COLO829 (cell line): ENCODE results near the gene FAM13C.
"Not testable (repeated sequence)": the region's sequence is repeated elsewhere in the genome, so short reads cannot be mapped to it uniquely, and the experiment has no call there.

Experiments used
- DNase-seq: peaks from one replicate; pipeline ENCODE4 v3.0.0; 2012; ENCODE audit warnings: low spot score

FAM13C gene

DNA sequence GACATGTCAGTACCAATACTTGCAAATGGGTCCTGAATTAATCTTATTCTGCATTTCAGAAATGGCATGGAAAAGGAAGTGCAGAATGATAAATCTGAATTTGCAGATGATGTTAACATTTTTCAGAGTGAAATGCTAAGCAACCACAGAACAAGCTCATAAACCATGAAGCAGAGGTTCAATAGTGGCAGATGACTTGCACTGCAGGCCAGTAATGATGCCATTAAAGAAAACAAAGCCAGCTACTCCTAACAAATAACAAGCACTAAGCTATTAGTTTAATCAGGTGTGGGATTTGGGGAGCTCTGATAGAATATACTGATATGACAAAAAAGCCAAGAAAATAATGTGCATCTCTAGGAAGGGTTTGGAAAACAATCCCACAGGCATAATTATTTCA is 85.4 kb downstream of the FAM13C start:
- DNase-seq, result no peak

DNA sequence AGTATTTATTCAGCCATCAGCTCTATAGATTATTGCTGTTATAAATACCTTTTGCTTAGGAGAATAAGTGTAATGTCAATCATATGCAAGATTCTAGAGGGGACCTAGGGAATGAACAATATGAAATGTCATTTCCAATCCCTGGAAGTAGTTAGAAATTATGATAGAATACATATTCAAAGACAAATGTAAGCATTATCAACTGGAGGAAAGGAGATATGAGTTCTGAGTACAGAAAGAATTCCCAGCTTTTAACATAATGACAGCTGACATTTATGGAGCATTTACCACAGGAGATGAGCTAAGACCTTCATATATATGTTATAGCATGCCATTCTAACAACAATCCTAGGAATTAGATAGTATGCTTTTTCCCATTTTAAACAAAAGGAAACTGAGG is 86.2 kb downstream of the FAM13C start:
- no peak for DNase-seq

DNA sequence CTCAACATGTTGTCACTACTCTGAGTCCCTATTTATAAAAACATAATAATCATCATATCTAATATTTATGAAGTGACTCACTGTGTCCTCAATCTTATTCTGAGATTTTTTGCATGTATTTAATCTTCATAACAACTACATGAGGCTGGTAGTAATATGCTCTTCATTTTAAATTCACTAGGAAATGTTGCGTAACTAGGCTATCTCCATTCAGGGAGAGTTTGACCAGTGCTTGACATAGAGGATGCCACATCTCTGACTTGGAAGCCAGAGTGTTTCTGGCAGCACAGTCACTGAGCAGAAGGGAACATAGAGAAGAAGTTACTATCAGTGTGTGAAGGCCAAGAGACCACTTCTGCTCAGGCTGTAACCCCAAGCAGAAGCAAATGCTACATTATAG is 88.9 kb downstream of the FAM13C start:
- DNase-seq, result no peak

DNA sequence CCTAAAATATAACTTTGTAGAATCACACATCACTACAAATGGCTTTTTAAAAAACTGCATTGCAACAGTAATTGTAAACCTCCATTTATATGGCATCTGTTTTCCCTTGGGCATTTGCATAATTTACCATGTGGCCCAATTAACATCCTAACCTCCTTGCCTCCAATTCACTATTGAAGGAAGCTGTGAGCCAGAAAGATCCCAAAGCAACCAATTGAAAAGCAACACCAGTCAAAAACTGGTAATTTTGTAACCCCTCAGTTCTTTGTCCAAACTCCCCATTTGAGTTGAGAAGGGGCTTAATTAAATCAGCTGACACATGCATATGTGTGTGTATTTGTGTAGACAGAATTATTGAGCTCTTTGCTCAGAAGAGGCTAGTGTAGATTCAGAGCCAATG is 90.3 kb downstream of the FAM13C start:
- DNase-seq, result no peak

DNA sequence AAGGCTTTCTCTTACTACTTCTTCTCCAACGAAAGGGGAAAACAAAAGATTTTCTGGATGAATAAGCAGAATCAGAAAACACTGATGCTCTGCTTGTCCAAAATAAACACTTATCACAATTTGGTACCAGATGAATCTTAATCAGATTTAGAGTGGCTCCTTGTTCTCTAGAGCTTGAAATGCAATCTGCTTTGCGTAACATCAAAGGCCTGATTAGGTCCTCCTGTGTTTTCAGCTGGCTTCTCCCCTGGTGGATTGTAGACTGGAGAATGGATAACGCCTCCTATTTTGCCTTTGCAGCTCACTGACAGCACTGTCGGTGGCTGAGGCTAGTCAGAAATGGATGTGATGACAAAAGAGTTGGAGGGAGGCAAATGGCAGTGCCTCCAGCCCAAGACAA is 91.2 kb downstream of the FAM13C start:
- no peak for DNase-seq

DNA sequence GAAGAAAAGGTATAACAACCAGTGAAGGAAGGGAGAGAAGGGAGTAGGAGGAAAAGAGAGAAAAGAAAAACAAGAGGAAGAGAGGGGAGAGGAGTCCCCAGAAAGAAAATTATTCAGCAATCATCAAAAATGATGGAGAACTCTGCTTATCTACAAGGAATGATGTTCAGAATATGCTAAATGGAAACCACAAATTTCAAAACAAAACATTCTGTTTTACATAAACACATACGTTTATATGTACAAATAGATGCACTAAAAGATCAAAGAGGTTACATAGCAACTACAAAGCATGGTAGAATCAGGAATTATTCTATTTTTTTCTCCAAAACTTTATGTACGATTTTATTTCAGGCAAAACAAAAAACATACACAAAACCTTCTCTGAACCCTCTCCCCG is 91.9 kb downstream of the FAM13C start:
- no peak for DNase-seq

DNA sequence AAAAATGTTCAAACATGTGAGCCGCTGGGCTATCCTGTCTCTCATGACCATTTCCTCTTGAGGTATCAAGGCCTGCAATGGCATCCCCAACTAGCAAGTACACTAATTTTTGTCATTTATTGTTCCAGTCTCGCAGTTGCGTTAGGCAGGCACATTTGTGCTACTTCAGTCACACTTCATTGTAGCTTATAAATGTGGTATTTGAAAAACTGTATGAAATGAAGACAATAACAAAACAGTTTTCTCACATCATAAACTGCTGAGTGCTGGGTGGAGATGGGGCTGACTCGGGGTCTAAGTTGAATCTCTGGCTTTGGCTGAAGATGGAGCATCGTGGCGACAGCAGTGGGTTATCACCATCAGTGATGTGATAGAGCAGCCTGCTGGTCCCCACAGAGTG is 92.7 kb downstream of the FAM13C start:
- no peak for DNase-seq

DNA sequence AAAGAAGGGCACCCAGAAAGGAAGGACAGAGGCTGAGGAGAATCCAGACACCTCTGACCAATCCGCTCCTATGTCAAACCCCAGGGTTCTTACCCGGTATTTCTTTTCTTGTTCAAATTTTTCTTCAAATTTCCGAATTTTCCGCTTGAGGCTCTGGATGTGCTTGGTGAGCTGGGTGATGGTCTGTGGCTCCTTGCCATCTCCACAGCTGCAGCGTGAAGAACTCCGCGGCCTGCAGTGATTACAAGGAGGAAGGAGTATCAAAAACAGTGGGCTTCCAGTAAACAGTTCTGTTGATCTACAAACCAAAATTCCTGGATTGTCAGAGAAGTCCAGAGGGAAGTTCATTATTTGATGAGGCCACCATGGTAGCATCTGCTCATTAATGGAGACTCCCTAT is 93.9 kb downstream of the FAM13C start:
- DNase-seq, result no peak

DNA sequence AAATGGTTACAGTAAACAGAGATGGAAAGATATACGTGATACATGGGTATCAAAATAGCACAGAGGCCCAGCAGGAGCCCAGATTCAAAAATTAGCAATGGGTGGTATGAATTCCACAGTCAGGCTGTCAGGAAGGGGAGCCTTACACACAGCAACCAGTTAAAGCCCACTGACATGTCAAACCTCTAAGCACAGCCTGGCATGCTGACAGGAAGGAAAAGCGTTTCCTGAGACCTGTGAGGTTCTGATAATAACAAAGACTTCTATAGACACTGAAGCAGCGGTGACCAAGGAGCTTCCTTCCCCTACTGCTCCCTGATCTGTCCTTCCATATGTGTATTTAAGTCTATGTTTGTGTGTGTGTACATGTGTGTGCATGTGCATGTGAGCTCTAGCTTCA is 96.0 kb downstream of the FAM13C start:
- no peak for DNase-seq

DNA sequence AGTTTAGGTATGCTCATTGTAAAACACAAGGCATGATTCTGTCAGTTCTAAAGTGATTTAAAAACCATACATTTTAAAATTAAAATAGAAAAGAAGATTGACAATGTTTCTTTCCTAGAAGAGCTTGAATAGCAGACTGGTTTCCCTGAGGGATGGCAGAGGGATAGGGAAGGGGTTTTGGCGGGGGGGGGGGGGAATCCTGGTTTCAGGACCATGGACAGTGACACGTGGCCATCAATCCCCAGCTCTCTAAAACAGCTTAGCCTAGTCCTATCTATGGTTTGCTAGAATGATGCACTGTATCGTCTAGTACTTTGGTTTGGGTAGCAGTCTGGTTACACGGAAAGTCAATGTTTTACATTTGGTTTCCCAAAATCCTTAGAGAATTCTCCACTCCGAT is 97.2 kb downstream of the FAM13C start:
- no peak for DNase-seq

DNA sequence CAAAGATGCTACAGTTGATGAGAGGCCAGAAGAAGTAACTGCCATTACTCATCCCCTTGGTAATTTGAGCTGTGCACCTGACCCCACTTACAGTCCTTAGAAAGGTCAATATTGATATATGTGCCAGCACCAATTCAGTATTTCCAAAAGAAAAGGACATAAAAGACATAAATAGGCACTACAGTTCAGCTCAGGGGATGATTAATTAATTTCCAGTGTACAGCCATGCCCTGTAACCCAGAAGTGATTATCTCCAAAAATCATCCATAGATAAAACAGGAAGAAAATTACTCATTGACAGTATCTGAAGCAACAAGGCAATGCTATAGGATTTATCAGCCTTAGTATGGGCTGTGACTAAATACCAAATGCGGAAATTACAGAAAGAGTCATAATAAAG is 103.5 kb downstream of the FAM13C start:
- DNase-seq, result no peak

DNA sequence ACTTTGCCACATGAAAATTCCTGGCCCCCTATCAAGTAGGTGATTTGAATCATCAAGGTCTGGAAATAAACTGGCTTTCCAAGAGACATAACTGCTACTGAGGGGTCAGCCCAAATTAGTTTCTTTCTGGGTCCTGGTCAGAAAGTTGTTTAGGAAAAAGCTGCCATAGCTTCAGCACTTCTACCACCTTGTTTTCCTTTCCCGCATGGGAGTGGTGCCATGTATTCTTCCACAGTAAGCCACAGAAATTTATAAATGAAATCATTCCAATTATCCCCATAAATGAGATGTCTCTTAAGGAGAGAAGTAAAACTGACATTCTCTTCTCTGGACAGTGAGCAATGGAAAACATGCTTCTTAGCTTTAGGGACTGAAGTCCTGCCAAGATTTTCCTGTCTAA is 105.1 kb downstream of the FAM13C start:
- DNase-seq, result no peak

DNA sequence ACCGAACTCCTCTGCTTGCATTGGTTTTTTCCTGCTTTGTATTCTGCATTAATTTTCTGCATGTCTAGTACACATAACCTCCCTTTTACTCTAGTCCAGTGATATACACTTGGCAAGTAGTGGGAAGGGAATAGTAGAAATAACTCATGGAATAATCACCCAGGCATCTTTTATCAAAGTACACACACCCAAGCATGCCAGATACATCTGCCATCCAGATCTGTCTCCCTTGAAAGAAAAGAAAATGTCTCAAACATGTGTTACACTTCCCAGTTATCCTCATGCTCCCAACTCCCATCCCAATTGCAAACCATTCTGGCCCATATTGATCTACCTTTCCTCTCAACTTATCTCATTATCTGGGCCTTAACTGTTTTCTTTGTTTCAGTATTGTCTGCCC is 106.9 kb downstream of the FAM13C start:
- no peak for DNase-seq

DNA sequence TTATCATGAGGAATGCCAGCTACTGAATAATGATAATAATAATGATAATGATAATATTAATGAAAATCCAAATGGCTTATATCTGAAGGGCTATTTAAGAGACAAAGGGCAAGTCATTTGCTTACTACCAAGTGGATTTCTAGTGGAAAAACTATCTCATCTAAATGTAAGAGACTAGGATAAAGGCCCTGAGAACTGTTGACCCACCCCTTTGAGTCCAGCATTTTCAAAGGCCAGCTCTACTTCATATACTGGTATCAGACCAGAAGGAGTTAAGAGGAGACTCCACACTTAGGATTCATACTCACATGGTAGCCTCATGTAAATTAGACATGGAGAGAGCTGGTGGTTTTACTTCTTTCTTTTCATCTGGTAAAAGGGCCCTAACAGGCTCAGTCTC is 109.9 kb downstream of the FAM13C start:
- DNase-seq, result no peak

DNA sequence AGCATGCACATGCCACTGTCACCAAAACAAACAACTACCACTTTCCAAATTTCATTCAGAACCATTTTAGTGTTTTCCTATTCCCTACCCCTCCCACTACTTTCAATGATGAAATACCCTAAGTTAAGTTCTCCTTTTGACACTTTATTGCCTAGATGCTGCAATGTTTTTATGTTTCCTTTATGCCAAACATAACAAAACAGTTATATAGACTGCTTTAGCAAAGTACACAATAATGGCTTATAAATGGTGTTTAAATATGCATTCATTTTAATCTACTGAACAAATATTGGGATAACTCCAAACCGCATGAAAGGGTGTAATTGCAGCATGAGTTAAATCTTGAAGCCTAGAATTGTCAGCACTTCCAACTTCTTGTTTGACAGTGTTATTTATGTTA is 116.7 kb downstream of the FAM13C start:
- DNase-seq, result no peak

DNA sequence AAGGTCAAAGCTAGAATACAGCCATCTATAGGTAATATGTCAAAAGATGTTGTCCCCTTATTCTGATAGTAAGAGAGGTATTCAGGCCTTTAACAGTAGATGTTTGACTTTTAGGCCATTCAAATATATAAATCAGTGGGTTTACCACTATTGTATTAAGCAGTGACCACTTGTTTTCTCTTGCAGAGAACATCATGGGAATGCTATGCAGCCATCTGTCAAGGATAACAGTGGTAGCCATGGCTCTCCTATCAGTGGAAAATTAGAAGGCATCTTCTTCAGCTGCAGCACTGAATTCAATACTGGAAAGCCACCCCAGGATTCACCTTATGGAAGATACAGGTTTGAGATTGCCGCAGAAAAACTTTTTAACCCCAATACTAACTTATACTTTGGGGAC is 117.5 kb downstream of the FAM13C start:
- DNase-seq, result no peak

DNA sequence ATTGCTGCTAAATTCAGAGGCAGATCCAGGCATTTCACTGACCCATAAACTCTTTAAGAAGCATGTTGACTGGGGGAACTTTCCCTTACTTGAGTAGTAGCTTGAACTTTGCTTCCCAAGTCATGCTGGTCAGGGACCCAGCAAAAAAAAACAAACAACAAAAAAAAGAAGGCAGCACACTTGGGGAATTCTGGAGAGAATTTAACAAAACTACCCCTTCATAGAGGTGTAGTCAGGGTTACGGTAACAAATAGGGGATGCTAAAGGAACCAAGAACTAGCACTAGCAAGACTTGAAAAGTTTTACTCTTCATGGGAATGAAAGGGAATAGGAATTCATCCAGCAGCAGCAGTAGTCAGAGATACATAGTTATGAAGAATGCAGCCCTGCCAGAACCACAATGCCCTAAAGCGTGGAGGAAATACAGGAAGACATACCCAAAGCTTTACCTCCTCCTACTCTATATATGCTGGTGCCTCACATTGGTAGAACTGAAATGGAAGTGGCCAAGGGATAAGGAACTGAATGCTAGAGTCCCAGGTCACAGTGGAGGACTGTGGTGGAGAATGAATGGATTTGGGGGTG is 118.6 kb downstream of the FAM13C start:
- DNase-seq, result no peak

DNA sequence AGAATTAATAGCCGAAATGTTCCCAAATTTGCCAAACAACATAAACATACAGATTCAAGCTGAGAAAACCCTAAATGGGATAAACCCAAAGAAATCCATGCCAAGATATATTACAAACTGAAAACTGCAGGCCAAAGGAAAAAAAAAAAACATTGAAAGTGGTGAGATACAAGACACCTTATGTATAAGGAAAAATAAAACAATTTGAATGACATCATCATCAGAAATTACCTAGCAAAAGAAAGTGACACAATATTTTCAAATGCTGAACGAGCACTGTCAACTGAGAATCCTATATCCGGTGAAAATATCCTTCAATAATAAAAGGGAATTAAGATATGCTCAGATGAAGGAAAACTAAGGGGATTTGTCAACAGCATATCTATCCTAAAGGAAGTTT is 119.4 kb downstream of the FAM13C start:
- DNase-seq, result no peak

DNA sequence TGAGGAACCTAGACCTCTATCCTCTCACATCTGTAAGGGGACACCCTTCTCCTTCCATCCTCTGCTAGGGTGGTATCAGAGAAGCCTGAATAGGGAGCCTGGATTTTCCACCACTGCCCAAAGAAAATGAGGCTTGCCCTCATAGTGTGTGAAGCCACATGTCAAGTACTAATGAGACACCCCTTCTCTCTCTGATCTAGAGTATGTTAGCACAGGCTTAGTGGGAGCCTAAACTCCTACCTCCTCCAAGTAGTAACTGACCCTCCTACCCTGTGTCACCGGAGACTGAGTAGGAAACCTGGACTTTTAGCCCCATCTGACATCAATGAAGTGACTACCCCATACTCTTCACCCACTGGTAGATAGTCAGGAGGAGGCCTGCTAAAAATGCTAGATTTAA is 120.3 kb downstream of the FAM13C start:
- DNase-seq, result no peak

DNA sequence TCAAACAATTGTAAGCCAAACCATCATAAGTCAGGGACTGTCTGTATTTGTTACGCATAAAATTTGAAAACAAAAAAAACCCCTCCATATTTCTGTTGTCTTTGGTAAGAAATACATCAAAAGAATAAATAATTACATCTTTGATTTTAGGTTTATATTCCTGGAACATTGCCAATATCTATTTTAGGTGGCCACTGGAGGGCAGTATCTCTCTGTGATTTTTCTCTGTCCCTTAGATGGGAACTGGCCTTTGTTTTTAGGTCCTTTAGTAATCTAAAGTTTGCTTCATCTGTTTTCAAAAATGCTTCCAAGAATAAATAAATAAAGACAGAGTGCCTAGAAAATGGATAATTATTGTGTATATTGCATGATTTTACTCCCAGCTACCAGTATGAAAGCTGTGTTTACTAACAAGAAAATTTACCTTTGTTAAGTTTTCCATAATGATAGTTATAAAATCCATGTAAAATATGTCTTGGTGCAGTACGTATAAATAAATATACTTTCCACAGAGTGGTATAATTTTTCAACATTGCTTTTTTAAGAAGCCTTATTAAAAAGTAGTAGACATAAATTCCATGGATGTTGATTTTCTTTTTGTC is 121.7 kb downstream of the FAM13C start:
- no peak for DNase-seq

DNA sequence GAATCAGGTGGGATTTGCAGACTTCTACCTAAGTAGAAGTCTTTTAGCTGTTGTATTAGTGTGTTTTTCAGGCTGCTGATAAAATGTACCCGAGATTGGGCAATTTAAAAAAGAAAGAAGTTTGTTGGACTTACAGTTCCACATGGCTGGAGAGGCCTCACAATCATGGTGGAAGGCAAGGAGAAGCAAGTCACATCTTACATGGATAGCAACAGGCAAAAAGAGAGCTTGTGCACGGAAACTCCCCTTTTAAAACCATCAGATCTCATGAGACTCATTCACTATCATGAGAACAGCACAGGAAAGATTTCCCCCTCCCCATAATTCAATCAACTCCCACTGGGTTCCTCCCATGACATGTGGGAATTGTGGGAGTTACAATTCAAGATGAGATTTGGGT is 123.2 kb downstream of the FAM13C start:
- DNase-seq, result not testable (repeated sequence)

DNA sequence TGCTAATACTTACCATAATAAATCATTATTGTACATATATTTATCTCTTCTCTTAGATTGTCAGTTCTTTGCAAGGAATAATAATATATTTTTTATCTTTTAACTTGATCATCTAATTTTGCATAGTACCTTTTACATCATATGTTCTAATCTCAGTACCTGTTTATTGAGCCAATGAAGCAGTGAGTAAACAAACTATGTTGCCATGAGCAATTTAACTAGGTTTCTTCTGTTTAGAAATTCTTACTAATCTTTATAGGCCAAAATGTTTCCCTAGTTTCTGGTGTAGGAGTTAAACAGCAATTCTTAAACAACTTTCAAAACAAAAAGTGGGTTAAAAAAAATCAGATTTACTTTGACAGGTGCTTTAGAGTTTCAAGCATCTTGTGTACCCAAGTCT is 124.6 kb downstream of the FAM13C start:
- no peak for DNase-seq

DNA sequence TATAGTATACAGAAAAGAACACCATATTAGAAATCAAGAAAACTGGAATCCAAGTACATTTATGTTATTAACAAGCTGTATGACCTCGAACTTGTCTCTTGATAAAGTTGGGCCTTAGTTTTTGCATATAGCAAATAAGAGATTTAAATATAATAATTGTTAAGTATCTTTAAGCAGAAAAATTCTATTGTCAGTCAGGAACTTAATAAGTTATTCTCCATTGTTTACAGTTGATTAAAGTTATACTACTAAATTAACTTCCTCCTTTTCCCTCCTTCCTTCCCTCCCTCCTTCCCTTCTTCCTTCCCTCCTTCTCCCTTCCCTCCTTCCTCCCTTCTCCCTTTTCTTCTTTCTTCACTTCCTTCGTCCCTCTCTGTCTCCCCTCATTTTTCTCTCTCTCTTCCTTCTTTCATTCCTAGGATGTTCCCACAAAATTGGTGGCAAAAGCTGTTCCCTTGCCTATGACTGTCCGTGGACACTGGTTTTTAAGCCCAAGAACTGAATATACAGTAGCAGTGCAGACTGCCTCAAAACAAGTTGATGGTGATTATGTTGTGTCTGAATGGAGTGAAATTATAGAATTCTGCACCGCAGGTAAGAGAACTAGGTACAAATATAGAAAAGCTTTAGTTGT is 126.2 kb downstream of the FAM13C start:
- DNase-seq, result no peak

DNA sequence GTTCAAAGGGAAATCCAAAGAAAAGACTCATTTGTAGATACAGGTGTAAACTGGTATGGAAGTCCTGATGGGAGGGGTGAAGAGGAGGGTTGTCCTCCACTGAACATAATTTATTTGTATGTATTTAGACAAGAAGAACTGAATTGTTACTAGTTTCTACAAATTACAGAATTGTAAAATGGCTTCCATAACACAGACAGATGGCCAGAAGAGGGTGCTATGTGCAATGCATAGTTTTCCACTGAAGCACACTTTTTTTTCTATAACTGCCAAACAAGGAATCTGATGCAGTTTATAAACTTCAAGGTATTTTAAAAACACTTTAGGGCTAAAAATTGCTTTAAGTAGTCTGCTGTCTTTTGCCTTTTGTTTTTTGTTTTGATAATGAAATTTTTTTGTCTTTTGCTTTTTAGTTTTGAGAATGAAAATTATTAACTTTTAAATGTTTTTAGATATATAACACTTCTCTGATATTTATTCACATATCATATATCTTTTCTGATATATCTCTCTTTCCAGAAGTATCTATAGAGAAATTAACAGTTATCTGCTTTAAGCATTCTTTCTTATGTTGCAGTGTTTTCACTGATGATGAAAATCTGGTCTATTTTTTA is 127.4 kb downstream of the FAM13C start:
- DNase-seq, result no peak
